Measurements from ENCODE around the gene C19orf38.
"Not testable (repeated sequence)": the region's sequence is repeated elsewhere in the genome, so short reads cannot be mapped to it uniquely, and the experiment has no call there.

C19orf38 gene

DNA sequence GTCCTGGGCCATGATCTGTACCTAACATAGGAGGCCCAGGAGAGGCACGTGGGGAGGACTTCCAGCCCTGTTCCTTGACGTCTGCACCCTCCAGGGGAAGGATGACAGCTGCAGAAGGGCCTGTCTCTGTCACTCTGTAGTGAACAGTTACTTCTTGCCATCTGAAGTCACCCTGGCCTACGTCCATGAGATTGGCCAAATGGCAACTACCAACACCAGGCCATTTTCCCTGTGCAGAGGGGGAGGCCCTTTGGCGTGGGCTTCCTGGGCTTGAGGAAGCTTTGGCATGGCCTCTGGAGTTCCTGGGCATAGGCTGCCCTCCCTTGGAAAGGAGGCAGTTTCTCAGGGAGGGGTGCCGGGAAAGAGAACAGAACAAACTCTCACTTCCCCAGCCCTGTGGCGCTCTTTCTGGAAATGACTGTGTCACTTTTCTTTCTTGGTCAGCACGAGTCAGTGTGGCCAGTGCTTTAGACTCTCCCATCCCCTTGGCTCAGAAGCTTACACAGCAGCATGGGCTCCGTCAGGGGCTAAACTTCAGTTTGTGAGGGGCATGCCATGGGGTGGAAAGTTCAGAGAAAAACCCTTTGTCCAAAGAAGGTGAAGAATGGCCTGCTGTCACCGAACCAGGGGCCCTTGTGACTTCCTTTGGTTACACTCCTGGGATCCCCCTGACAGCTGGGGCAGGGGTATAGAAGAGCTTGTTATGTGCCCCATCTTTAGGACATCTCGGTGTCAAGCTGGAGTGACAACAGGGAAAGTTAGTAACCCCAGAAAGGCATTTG, 28.4 kb downstream of the C19orf38 start:
- DNase-seq (ENCODE audit: low spot score), result no peak

GRCh38 chr19:10877608-10878007, 29.4 kb downstream of the C19orf38 start:
- not testable (repeated sequence) for DNase-seq (ENCODE audit: low spot score)

DNA sequence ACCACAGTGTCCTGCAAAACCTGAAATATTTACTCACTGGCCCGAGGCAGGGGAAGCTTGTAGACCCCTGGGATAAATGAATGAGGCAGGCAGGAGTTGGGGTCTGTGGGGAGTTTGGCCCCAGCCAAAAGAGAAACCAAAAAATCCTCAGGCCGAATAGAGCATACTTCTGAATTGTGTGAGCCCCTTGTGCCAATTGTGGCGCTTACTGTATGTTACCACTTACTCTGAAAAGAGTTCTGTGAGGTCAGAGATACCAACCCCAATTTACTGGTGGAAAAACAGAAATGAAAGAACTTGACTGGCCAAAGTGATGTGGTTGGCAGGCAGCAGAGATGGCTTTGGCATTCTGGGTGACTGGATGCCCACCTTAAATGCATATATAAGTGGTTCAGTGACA, 30.0 kb downstream of the C19orf38 start:
- DNase-seq (ENCODE audit: low spot score), result no peak

DNA sequence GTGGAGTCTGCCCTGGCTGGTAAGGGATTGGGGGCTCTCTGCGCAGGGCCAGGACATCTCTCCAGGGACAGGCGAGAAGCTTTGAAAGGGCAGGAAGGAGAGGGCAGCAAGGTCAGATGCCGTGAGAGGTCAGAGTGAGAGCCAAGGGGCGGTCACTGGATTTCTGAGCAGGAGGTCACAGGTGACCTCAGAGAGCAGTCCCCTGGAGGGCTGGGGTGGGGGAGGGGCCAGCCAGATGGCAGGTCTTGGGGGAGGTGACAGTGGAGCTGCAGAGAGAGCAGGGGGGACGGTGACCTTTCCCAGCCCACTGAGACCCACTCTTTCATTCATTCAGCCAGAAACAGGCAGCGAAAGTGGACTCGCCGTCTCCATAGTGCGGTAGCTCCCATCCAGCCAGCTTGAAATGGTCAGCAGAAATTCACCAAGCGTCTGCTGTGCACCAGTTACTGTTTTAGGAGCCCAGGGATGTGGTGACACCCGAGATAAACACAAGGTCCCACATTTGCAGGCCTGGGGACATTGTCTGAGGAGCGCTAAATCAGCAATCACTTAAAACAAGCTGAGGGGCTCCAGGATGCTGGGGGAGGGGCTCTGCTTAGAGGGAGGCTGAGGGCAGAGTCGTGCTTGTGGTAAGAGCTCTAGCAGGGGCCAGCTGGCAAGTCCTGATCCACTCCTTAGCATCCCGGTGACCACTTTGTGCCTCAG, 33.3 kb downstream of the C19orf38 start:
- no peak for DNase-seq (ENCODE audit: low spot score)

DNA sequence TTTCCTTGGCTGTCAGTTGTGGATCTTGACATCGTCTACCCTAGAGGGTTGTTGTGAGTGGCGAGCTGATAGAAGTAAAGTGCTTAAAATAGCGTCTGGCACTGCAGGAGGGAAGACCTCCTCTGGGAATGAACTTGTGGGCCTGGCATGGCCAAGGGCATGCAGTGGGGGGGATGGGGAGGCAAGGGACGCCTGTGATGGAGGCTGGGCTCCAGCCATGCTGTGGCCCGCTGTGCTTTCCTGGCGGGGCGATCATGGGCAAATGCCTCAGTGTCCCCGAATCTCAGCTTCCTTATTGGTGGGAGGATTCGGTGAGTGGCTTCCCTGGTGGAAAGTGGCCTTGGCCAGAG, 33.9 kb downstream of the C19orf38 start:
- no peak for DNase-seq (ENCODE audit: low spot score)

GRCh38 chr19:10884274-10884673, 36.1 kb downstream of the C19orf38 start:
- DNase-seq (ENCODE audit: low spot score), result peak; percentile 53

- DNase-seq (ENCODE audit: low spot score), result no peak
Measured at GRCh38 chr19:10885201-10886169, 37.3 kb downstream of the C19orf38 start.

DNA sequence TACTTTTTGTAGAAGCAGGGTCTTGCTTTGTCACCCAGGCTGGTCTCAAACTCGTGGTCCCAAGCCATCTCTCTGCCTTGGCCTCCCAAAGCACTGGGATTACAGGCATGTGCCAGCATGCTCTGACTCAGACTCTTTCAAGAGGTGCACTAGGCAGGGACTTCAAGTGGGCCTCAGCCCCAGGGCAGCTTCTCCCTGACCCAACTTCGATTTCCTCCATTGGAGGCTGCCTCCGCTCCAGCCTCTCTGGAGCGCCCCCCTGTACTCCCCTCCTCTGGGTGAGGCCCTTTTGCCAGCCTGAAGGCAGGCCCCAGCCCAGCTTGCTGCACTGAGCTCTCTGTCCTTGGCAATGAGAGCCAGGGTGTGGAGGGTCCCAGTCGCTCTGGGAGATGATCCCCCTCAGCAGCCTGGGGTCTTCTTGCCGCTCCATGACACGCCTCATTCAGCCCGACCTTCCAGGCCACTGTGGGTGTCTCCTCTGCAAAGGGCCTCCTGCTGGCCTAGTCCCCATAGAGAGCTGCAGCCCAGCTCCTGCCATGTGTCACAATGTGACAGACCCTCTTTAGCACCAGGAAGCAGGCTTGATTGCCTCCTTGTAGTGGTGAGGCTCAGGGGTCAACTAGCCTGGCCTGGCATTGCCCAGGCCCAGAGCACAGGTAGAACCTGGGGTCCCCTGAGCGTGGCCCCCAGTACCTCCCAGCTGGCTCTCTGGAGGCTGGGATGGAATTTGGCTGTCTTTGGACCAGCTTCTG, 39.6 kb downstream of the C19orf38 start:
- DNase-seq (ENCODE audit: low spot score), result no peak

DNA sequence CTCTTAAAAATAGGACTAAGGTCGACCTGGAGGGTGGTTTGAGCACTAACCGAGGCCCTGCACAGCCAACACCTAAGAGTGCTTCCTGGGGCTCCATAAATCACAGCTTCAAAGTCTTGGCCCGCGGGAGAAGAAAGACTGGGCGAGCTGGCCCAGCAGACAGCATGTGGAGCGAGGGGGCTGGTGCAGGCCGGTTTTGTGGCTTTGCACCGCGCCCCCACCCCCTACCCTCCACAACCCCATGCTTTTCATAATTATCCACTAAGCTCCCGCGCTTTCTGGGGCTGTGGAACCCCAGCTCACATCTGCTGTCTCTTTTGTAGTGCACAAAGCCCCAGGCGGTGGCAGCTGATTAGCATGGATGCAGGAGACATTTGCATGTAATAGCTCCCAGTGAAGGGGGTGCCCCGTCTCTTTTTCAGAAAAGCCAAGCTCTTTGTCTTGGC, 40.2 kb downstream of the C19orf38 start:
- no peak for DNase-seq (ENCODE audit: low spot score)

DNA sequence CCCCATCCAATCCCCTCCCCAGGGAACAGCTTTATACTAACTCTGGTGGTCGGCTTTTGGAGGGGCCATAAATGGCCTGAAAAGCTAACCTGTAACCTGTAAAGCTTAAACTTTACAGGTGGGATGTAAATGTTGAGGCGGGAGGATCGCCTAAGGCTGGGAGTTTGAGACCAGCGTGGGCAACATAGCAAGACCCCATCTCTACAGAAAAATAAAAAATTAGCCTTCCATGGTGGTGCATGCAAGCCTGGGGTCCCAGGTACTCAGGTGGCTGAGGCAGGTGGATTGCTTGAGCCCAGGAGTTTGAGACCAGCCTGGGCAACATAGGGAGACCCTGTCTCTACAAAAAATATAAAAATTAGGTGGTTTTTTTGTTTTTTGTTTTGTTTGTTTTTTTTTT, 41.7 kb downstream of the C19orf38 start:
- DNase-seq (ENCODE audit: low spot score), result no peak

DNA sequence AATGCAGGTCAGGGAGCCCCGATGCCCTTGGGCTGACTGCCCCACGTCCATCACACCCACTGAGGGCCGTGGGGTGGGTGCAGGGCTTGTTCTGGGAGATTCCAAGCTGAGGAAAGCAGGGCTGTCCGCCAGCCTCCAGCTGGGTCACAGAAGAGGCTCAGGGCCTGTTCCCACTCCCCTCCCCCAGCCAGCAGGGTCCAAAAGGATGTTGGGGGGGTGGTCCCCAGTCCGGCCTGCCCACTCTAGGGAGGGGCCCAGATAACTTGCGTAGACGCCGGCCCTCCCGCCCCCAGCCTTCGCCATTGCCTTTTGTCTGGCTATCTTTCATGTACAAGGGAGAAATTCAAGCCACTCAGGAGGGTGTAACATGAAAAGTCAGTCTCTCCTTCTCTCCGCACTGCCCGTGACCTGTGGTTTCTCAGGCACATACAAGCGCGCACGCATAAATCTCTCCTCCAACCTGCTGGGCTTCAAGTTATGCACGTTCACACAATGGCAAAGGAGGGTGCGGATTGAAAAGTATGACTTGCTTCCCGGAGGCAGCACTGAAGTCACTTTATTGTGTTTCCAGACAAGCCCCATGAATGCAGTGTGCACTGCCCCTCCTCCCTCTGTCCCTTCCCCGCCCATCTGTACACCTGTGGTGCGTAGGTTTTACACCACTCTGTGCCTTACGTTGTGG, 43.3 kb downstream of the C19orf38 start:
- no peak for DNase-seq (ENCODE audit: low spot score)

- DNase-seq (ENCODE audit: low spot score), result no peak
Measured at GRCh38 chr19:10892256-10892655, 44.0 kb downstream of the C19orf38 start.

DNA sequence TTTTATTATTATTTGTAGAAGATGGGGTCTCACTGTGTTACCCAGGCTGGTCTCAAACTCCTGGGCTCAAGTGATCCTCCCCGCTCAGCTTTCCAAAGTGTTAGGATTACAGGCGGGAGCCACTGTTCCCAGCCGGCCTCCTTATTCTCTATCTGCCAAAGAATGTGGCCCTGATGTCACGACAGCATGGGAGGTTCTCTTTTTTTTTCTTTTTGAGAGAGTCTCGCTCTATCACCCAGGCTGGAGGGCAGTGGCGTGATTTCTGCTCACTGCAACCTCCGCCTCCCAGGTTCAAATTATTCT, 46.6 kb downstream of the C19orf38 start:
- DNase-seq (ENCODE audit: low spot score), result no peak

DNA sequence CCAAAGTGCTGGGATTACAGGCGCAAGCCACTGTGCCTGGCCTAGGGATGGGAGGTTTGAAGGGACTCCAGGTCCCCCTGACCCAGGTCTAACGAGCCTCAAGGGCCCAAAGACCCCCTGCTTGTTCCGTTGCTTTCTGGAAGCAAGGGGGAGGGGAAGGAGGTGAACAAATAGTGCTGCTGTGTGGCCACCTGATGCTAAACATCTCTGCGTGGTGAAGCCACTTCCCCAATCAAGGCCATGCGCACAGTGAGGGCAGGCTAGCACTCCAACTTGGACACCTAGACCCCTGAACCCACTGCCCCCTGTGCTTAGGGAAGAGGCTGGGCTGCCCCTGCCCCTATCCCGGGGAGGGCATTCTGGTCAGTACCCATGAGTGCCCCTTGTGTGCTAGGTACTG, 47.1 kb downstream of the C19orf38 start:
- DNase-seq (ENCODE audit: low spot score), result no peak

GRCh38 chr19:10895920-10896319, 47.7 kb downstream of the C19orf38 start:
- DNase-seq (ENCODE audit: low spot score), result no peak

GRCh38 chr19:10896851-10897526, 48.8 kb downstream of the C19orf38 start:
- DNase-seq (ENCODE audit: low spot score), result no peak

GRCh38 chr19:10898633-10899032, 50.4 kb downstream of the C19orf38 start:
- DNase-seq (ENCODE audit: low spot score), result no peak

GRCh38 chr19:10899151-10899653, 51.0 kb downstream of the C19orf38 start:
- DNase-seq (ENCODE audit: low spot score), result no peak

DNA sequence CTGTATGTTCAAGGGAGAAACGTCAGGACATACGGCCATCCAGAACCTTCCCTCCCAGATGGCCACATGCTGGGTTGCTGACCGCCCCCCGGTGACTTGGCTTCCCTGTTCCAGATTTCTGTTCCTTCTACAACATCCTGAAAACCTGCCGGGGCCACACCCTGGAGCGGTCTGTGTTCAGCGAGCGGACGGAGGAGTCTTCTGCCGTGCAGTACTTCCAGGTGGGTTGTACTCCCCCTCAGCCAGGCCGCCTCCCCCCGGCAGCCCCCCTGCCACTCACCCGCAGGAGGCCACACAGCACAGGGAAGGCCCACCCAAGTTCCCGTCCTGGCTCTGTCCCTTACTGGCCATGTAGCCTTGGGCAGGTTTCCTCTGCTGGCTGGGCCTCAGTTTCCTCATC, 59.7 kb downstream of the C19orf38 start:
- no peak for DNase-seq (ENCODE audit: low spot score)

- DNase-seq (ENCODE audit: low spot score), result no peak
Measured at GRCh38 chr19:10908380-10908960, 60.3 kb downstream of the C19orf38 start.
